ENCODE measurements around the gene SLC31A2. TPM values are rescaled to one million over a fixed set of nuclear protein-coding genes. Genes with fewer than 3 reads are reported as not detected.

Gene SLC31A2
- total and polyA plus RNA-seq, 2 experiments from 2014 or later, result 1.8 to 3.8 TPM

DNA sequence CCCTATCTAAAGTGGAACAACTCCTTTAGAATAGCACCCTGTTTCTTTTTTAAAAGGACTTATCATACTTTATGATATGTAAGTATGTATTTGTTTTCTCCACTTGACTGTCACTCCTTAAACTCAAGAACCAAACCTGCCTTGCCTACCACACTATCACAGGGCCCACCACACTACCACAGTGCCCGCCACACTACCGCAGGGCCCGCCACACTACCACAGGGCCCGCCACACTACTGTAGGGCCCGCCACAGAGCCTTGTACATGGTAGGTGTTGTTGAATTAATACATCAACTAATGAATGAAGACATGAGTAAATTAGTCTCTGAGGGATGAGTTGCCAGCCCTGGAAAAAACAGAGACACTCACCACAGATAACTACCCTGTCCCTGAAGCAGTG lies 18.0 kb downstream of the SLC31A2 start:
- H3K4me3 Mint-ChIP-seq, result no peak overlapping the region
- no peaks in the 10 kb centered on the region for H3K4me1 Mint-ChIP-seq
- no peak overlapping the region for H2AFZ ChIP-seq
- H3K27me3 ChIP-seq (ENCODE audit: insufficient read depth), result no peaks in the 10 kb centered on the region
- no peaks in the 10 kb centered on the region for H3F3A ChIP-seq (replicated peaks; ENCODE audit: low read depth)
- peaks cover 28% of the 10 kb centered on the region for H3K36me3 ChIP-seq (ENCODE audit: insufficient read depth)
- peaks cover 66% of the 10 kb centered on the region for H3K36me3 Mint-ChIP-seq (ENCODE audit: low read depth)
- no peak overlapping the region for H3K4me3 ChIP-seq
- H3K27me3 Mint-ChIP-seq (ENCODE audit: insufficient read depth, low read depth, poor library complexity), result peaks cover 4% of the 10 kb centered on the region
- H3K27ac Mint-ChIP-seq, result no peak overlapping the region
- no peak for ATAC-seq
- no peaks in the 10 kb centered on the region for H3K9me2 ChIP-seq (ENCODE audit: insufficient read depth)
- H3K4me1 ChIP-seq (ENCODE audit: insufficient read depth), result no peaks in the 10 kb centered on the region
- no peak overlapping the region for H3K4me2 ChIP-seq
- no peak for TF ChIP-seq STAT1 (IDR thresholded peaks at IDR 0.05; ENCODE audit: unreplicated experiment)
- TF ChIP-seq EZH2 (IDR thresholded peaks at IDR 0.05; ENCODE audit: low read depth, unreplicated experiment), result no peak
- TF ChIP-seq EZH2phosphoT487 (IDR thresholded peaks at IDR 0.05; ENCODE audit: unreplicated experiment), result no peak
- TF ChIP-seq CREB1 (CRISPR knock-in tag; IDR thresholded peaks at IDR 0.05; ENCODE audit: low read depth), result no peak
- TF ChIP-seq POLR2AphosphoS5 (IDR thresholded peaks at IDR 0.05; ENCODE audit: low read depth), result no peak
- TF ChIP-seq ZNF114 (CRISPR knock-in tag; IDR thresholded peaks at IDR 0.05), result no peak
- H3K79me2 ChIP-seq (replicated peaks; ENCODE audit: insufficient read depth), result no peaks in the 10 kb centered on the region
- H3K27ac ChIP-seq (ENCODE audit: low read depth), result no peak overlapping the region
- no peaks in the 10 kb centered on the region; the same call in 1 of the 2 replicates for H4K20me1 ChIP-seq (replicated peaks; ENCODE audit: insufficient read depth)
- DNase-seq (ENCODE audit: low spot score), result no peak
- no peaks in the 10 kb centered on the region; the same call in 2 of the 3 replicates for H3K9me3 Mint-ChIP-seq

- Mint-ChIP-seq H3K36me3 (ENCODE audit: low read depth) (peaks cover 63% of the 10 kb centered on the region), H3K9me3 (no peaks in the 10 kb centered on the region; the same call in 1 of the 3 replicates), H3K27ac (no peak overlapping the region), H3K27me3 (ENCODE audit: insufficient read depth, low read depth, poor library complexity) (peaks cover 4% of the 10 kb centered on the region), H3K4me3 (no peak overlapping the region), H3K4me1 (no peaks in the 10 kb centered on the region)
- Histone ChIP-seq H4K20me1 (replicated peaks; ENCODE audit: insufficient read depth) (no peaks in the 10 kb centered on the region), H2AFZ (no peak overlapping the region), H3K27ac (ENCODE audit: low read depth) (no peak overlapping the region), H3K4me2 (no peak overlapping the region), H3K4me3 (no peak overlapping the region), H3F3A (replicated peaks; ENCODE audit: low read depth) (no peaks in the 10 kb centered on the region), H3K4me1 (ENCODE audit: insufficient read depth) (no peaks in the 10 kb centered on the region), H3K9me2 (ENCODE audit: insufficient read depth) (no peaks in the 10 kb centered on the region), H3K79me2 (replicated peaks; ENCODE audit: insufficient read depth) (no peaks in the 10 kb centered on the region), H3K36me3 (ENCODE audit: insufficient read depth) (peaks cover 40% of the 10 kb centered on the region), H3K27me3 (ENCODE audit: insufficient read depth) (no peaks in the 10 kb centered on the region)
- DNase-seq (ENCODE audit: low spot score) (no peak), ATAC-seq (no peak)
- TF ChIP-seq ETS1 (IDR thresholded peaks at IDR 0.05), result no peak
These were observed 22.5 kb downstream of the SLC31A2 start for GRCh38 chr9:113173341-113173740.

GRCh38 chr9:113176803-113177202 lies 26.0 kb downstream of the SLC31A2 start:
- no peak for TF ChIP-seq JUNB (IDR thresholded peaks at IDR 0.05; ENCODE audit: unreplicated experiment)
- no peak for TF ChIP-seq ZNF462 (CRISPR knock-in tag; IDR thresholded peaks at IDR 0.05)
- no peaks in the 10 kb centered on the region; the same call in 1 of the 2 replicates for H4K20me1 ChIP-seq (replicated peaks; ENCODE audit: insufficient read depth)
- H3K27me3 ChIP-seq (ENCODE audit: insufficient read depth), result no peaks in the 10 kb centered on the region
- no peaks in the 10 kb centered on the region for H3K79me2 ChIP-seq (replicated peaks; ENCODE audit: insufficient read depth)
- H3K27me3 Mint-ChIP-seq (ENCODE audit: insufficient read depth, low read depth, poor library complexity), result no peaks in the 10 kb centered on the region
- DNase-seq (ENCODE audit: low spot score) (no peak), ATAC-seq (no peak)
- H3K4me2 ChIP-seq, result no peak overlapping the region
- H3K9me3 Mint-ChIP-seq, result no peaks in the 10 kb centered on the region; the same call in 1 of the 3 replicates
- H3K36me3 Mint-ChIP-seq (ENCODE audit: low read depth), result peaks cover 42% of the 10 kb centered on the region
- no peak overlapping the region for H3K27ac Mint-ChIP-seq
- no peak overlapping the region for H3K4me3 Mint-ChIP-seq
- H3K4me3 ChIP-seq, result no peak overlapping the region
- no peaks in the 10 kb centered on the region for H3F3A ChIP-seq (replicated peaks; ENCODE audit: low read depth)
- H3K27ac ChIP-seq (ENCODE audit: low read depth), result no peak overlapping the region
- no peaks in the 10 kb centered on the region for H3K4me1 Mint-ChIP-seq
- H3K4me1 ChIP-seq (ENCODE audit: insufficient read depth), result no peaks in the 10 kb centered on the region
- no peaks in the 10 kb centered on the region for H3K9me2 ChIP-seq (ENCODE audit: insufficient read depth)
- H3K36me3 ChIP-seq (ENCODE audit: insufficient read depth), result peaks cover 36% of the 10 kb centered on the region
- H2AFZ ChIP-seq, result no peak overlapping the region
